ENCODE data around the gene CDC25B. TPM values are rescaled to one million over a fixed set of nuclear protein-coding genes. Genes with fewer than 3 reads are reported as not detected.

The CDC25B gene
- total and polyA plus RNA-seq, 2 of the 13 experiments (the other 11 are each of a cell fraction or from before 2014, with no cell fraction given) = 14.5 to 19.4 TPM

- TF ChIP-seq, protein P1, sequence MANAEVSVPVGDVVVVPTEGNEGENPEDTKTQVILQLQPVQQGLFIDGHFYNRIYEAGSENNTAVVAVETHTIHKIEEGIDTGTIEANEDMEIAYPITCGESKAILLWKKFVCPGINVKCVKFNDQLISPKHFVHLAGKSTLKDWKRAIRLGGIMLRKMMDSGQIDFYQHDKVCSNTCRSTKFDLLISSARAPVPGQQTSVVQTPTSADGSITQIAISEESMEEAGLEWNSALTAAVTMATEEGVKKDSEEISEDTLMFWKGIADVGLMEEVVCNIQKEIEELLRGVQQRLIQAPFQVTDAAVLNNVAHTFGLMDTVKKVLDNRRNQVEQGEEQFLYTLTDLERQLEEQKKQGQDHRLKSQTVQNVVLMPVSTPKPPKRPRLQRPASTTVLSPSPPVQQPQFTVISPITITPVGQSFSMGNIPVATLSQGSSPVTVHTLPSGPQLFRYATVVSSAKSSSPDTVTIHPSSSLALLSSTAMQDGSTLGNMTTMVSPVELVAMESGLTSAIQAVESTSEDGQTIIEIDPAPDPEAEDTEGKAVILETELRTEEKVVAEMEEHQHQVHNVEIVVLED (CRISPR knock-in tag; IDR thresholded peaks at IDR 0.05; ENCODE audit: borderline replicate concordance) = peak; percentile 49; the same call in 1 of the 2 replicates
- TF ChIP-seq, protein P2, sequence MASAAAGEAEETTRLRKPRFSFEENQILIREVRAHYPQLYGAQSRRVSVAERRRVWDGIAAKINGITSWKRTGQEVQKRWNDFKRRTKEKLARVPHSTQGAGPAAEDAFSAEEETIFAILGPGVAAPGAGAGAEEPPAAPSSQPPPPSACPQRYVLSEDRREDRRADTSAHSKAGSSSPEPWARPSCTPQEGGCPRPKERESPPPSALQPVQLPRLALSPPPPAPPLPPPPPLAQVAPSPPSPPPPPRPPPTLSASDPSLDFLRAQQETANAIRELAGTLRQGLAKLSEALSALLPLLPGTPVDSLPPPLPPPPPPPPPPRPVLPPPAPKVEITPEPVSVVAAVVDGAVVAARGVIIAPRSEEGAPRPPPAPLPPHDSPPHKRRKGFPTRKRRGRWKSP (CRISPR knock-in tag; IDR thresholded peaks at IDR 0.05) = no peak
- TF ChIP-seq SNAPC2 (CRISPR knock-in tag; IDR thresholded peaks at IDR 0.05) (no peak), YEATS4 (CRISPR knock-in tag; IDR thresholded peaks at IDR 0.05; ENCODE audit: borderline replicate concordance) (peak; percentile 61), ZMYM3 (CRISPR knock-in tag; IDR thresholded peaks at IDR 0.05) (no peak), KAT2B (IDR thresholded peaks at IDR 0.05; ENCODE audit: borderline replicate concordance, low read depth, low read length) (no peak), NFE2L2 (IDR thresholded peaks at IDR 0.05; ENCODE audit: low read length) (no peak), GLI4 (CRISPR knock-in tag; IDR thresholded peaks at IDR 0.05; ENCODE audit: borderline replicate concordance) (no peak), TERF1 (CRISPR knock-in tag; IDR thresholded peaks at IDR 0.05) (no peak), NCOA1 (CRISPR knock-in tag; IDR thresholded peaks at IDR 0.05) (peak; percentile 75; the same call in 1 of the 2 replicates), AGO2 (optimal IDR thresholded peaks at IDR 0.05; ENCODE audit: low read depth, low read length) (peak; percentile 98), KLF9 (CRISPR knock-in tag; IDR thresholded peaks at IDR 0.05; ENCODE audit: low read depth) (no peak), TFDP1 (CRISPR knock-in tag; IDR thresholded peaks at IDR 0.05; ENCODE audit: borderline replicate concordance) (no peak), PHF5A (CRISPR knock-in tag; IDR thresholded peaks at IDR 0.05; ENCODE audit: low read depth, unreplicated experiment) (no peak), BORCS8-MEF2B (CRISPR knock-in tag; IDR thresholded peaks at IDR 0.05) (peak; percentile 73), KMT2B (CRISPR knock-in tag; IDR thresholded peaks at IDR 0.05) (no peak), HDAC2 (CRISPR knock-in tag; IDR thresholded peaks at IDR 0.05) (peak; percentile 64), HINFP (CRISPR knock-in tag; IDR thresholded peaks at IDR 0.05; ENCODE audit: low read depth) (no peak), SATB2 (CRISPR knock-in tag; IDR thresholded peaks at IDR 0.05) (no peak)
- TF ChIP-seq, protein P3, sequence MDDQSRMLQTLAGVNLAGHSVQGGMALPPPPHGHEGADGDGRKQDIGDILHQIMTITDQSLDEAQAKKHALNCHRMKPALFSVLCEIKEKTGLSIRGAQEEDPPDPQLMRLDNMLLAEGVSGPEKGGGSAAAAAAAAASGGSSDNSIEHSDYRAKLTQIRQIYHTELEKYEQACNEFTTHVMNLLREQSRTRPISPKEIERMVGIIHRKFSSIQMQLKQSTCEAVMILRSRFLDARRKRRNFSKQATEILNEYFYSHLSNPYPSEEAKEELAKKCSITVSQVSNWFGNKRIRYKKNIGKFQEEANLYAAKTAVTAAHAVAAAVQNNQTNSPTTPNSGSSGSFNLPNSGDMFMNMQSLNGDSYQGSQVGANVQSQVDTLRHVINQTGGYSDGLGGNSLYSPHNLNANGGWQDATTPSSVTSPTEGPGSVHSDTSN (CRISPR knock-in tag; IDR thresholded peaks at IDR 0.05; ENCODE audit: borderline replicate concordance) = no peak
Measured at GRCh38 chr20:3749689-3750531, 46.2 kb upstream of the CDC25B start (continued).

All from HepG2 (cell line).